ENCODE measurements around the gene FAF1.

The FAF1 gene

GRCh38 chr1:50531601-50532000, 428.5 kb downstream of the FAF1 start:
- POLR2A ChIA-PET, result no interaction called here
- no peak overlapping the region for H3K4me3 ChIP-seq (ENCODE audit: low read depth, low read length)
- H3K36me3 ChIP-seq (ENCODE audit: control insufficient read depth in 2 of 2, insufficient read depth in 1 of 2, low read length in 2 of 2), result no peaks in the 10 kb centered on the region
- TF ChIP-seq ZNF692 (tag by site-specific recombination; IDR thresholded peaks at IDR 0.05), result no peak
- no peak for TF ChIP-seq ZNF391 (tag by site-specific recombination; IDR thresholded peaks at IDR 0.05; ENCODE audit: borderline replicate concordance, low read depth)
- no peak for TF ChIP-seq ZNF701 (tag by site-specific recombination; IDR thresholded peaks at IDR 0.05)
- TF ChIP-seq ZNF558 (tag by site-specific recombination; IDR thresholded peaks at IDR 0.05), result no peak
- no peak for TF ChIP-seq ZNF560 (tag by site-specific recombination; IDR thresholded peaks at IDR 0.05; ENCODE audit: borderline replicate concordance)
- TF ChIP-seq MEIS1 (CRISPR knock-in tag; IDR thresholded peaks at IDR 0.05; ENCODE audit: borderline replicate concordance), result no peak
- no peak for TF ChIP-seq ZNF398 (tag by site-specific recombination; IDR thresholded peaks at IDR 0.05)
- TF ChIP-seq ZEB2 (tag by site-specific recombination; IDR thresholded peaks at IDR 0.05), result no peak
- no peak for TF ChIP-seq PATZ1 (tag by site-specific recombination; IDR thresholded peaks at IDR 0.05)
- no peak for TF ChIP-seq BCL6B (tag by site-specific recombination; IDR thresholded peaks at IDR 0.05)
- no peak for TF ChIP-seq ZNF670 (tag by site-specific recombination; IDR thresholded peaks at IDR 0.05; ENCODE audit: low read depth)
- TF ChIP-seq ZNF596 (tag by site-specific recombination; IDR thresholded peaks at IDR 0.05), result no peak
- no peak overlapping the region for H3K27ac ChIP-seq (ENCODE audit: extremely low read depth, low read depth, low read length)
- CTCF ChIA-PET, result interaction anchor here (0.6 kb wide), 1 partner anchor 325 kb away, joined by 3 read pairs; no protein-coding TSS in a partner anchor
- H3K9me3 ChIP-seq (ENCODE audit: control insufficient read depth, insufficient read depth, low read depth, low read length), result no peaks in the 10 kb centered on the region
- H3K4me1 ChIP-seq (ENCODE audit: control insufficient read depth, insufficient read depth, low read length), result no peaks in the 10 kb centered on the region

- TF ChIP-seq ZNF639 (tag by site-specific recombination; IDR thresholded peaks at IDR 0.05) (no peak), BCL6B (tag by site-specific recombination; IDR thresholded peaks at IDR 0.05) (peak; percentile 95), ZBTB49 (tag by site-specific recombination; IDR thresholded peaks at IDR 0.05; ENCODE audit: low read depth) (no peak), ZXDB (tag by site-specific recombination; IDR thresholded peaks at IDR 0.05) (no peak), IKZF3 (tag by site-specific recombination; IDR thresholded peaks at IDR 0.05) (no peak), ZBTB8A (tag by site-specific recombination; IDR thresholded peaks at IDR 0.05) (no peak)
- POLR2A ChIA-PET, result no interaction called here
- CTCF ChIA-PET, result interaction anchor here (0.6 to 0.8 kb wide), 2 partner anchors 33 to 326 kb away, joined by 3 read pairs; no protein-coding TSS in a partner anchor
- H3K27ac ChIP-seq (ENCODE audit: extremely low read depth, low read depth, low read length), result no peak overlapping the region
- no peaks in the 10 kb centered on the region for H3K9me3 ChIP-seq (ENCODE audit: control insufficient read depth, insufficient read depth, low read depth, low read length)
- H3K36me3 ChIP-seq (ENCODE audit: control insufficient read depth in 2 of 2, insufficient read depth in 1 of 2, low read length in 2 of 2), result no peaks in the 10 kb centered on the region
- no peaks in the 10 kb centered on the region for H3K4me1 ChIP-seq (ENCODE audit: control insufficient read depth, insufficient read depth, low read length)
- no peak overlapping the region for H3K4me3 ChIP-seq (ENCODE audit: low read depth, low read length)
Observed at GRCh38 chr1:50531027-50531426, 429.0 kb downstream of the FAF1 start.

Measured in HEK293 (cell line).